IMR-90 (cell line): ENCODE data around the gene CACNA2D3. TPM values are rescaled to one million over a fixed set of nuclear protein-coding genes. Genes with fewer than 3 reads are reported as not detected.

Source experiments
- ATAC-seq: fragments of 200-7000 bp; cut with Tn5 transposase; 2 replicates; pipeline ENCODE4 v1.9.1; 2020; ENCODE audit warnings: low read depth, mild to moderate bottlenecking, moderate library complexity
- BruUV-seq: library from RNA; stranded (reverse); fragments of 400-500 nt; replicated peaks from 2 replicates; lab custom pipeline; 2021; lab: Mats Ljungman, UMichigan
- CTCF ChIA-PET: fragments of 300-600 bp; formaldehyde crosslinking; extraction: SDS; loops from one replicate; lab custom pipeline; 2021; ENCODE audit warnings: antibody characterized with exemption; lab: Yijun Ruan, JAX
- POLR2A ChIA-PET: fragments of 300-600 bp; sonication (Branson Sonifier 250); formaldehyde crosslinking; loops from one replicate; lab custom pipeline; 2022; ENCODE audit warnings: antibody characterized with exemption; ENCODE audit not compliant: unreplicated experiment; lab: Charles Lee
- DNase-seq: peaks from one replicate; pipeline ENCODE4 v3.0.0; 2013
- H2AFZ ChIP-seq: replicated peaks from 2 replicates; pipeline ENCODE3; 2013; ENCODE audit warnings: low read length, mild to moderate bottlenecking; ENCODE audit not compliant: poor library complexity
- H2AK5ac ChIP-seq: 2 replicates; pipeline ENCODE4 v1.6.1; 2013; ENCODE audit warnings: low read depth, low read length, inconsistent platforms
- H2AK9ac ChIP-seq: replicated peaks from 2 replicates; pipeline ENCODE3; 2013; ENCODE audit warnings: mild to moderate bottlenecking, low read depth, low read length, moderate library complexity; ENCODE audit not compliant: poor library complexity
- H2BK120ac ChIP-seq: 2 replicates; pipeline ENCODE4 v1.6.1; 2013; ENCODE audit warnings: low read depth, low read length, inconsistent platforms
- H2BK15ac ChIP-seq: 3 replicates; pipeline ENCODE4 v1.6.1; 2013; ENCODE audit warnings: low read depth, low read length, inconsistent platforms
- H2BK20ac ChIP-seq: 2 replicates; pipeline ENCODE4 v1.6.1; 2013; ENCODE audit warnings: low read depth, mild to moderate bottlenecking, inconsistent platforms, low read length, moderate library complexity
- H2BK5ac ChIP-seq: 2 replicates; pipeline ENCODE4 v1.6.1; 2013; ENCODE audit warnings: mild to moderate bottlenecking, low read depth, low read length, inconsistent platforms; ENCODE audit not compliant: poor library complexity, severe bottlenecking
- H3K14ac ChIP-seq: replicated peaks from 2 replicates; pipeline ENCODE4 v1.6.1; 2013; ENCODE audit warnings: low read depth, low read length, inconsistent platforms
- H3K18ac ChIP-seq: 2 replicates; pipeline ENCODE4 v1.6.1; 2013; ENCODE audit warnings: low read depth, low read length, control low read depth
- H3K23ac ChIP-seq: 2 replicates; pipeline ENCODE4 v1.6.1; 2013; ENCODE audit warnings: low read depth, low read length, inconsistent platforms
- H3K27ac ChIP-seq: 2 replicates; pipeline ENCODE4 v1.5.1; 2013; ENCODE audit warnings: mild to moderate bottlenecking, control low read depth, low read length; ENCODE audit not compliant: insufficient read depth
- H3K27me3 ChIP-seq: 2 replicates; pipeline ENCODE4 v1.6.1; 2013; ENCODE audit warnings: low read length; ENCODE audit not compliant: control insufficient read depth, insufficient read depth
- H3K36me3 ChIP-seq: 2 replicates; pipeline ENCODE4 v1.6.1; 2013; ENCODE audit warnings: low read length, mixed read lengths; ENCODE audit not compliant: control insufficient read depth, insufficient read depth
- H3K4ac ChIP-seq: 2 replicates; pipeline ENCODE4 v1.6.1; 2013; ENCODE audit warnings: low read depth, low read length, inconsistent platforms
- H3K4me1 ChIP-seq: 2 replicates; pipeline ENCODE4 v1.6.1; 2013; ENCODE audit warnings: low read length, mixed read lengths; ENCODE audit not compliant: control insufficient read depth, insufficient read depth
- H3K4me2 ChIP-seq: 2 replicates; pipeline ENCODE4 v1.6.1; 2013; ENCODE audit warnings: low read depth, mild to moderate bottlenecking, control low read depth, low read length, moderate library complexity
- H3K4me3 ChIP-seq: 2 replicates; pipeline ENCODE4 v1.5.1; 2013; ENCODE audit warnings: low read depth, mild to moderate bottlenecking, control low read depth, low read length, moderate library complexity; ENCODE audit not compliant: insufficient read depth
- H3K56ac ChIP-seq: 2 replicates; pipeline ENCODE4 v1.6.1; 2013; ENCODE audit warnings: low read length, inconsistent platforms; ENCODE audit not compliant: insufficient read depth; ENCODE audit errors: extremely low read depth
- H3K79me1 ChIP-seq, 2 experiments: 2 replicates each; pipeline ENCODE4 v1.6.1; 2013; ENCODE audit warnings: low read length in 2 of 2, inconsistent platforms in 1 of 2, low read depth in 1 of 2
- H3K9ac ChIP-seq: 2 replicates; pipeline ENCODE4 v1.6.1; 2013; ENCODE audit warnings: low read depth, low read length, control low read depth
- H3K9me1 ChIP-seq: 2 replicates; pipeline ENCODE4 v1.6.1; 2013; ENCODE audit warnings: low read length, inconsistent platforms; ENCODE audit not compliant: insufficient read depth
- H3K9me3 ChIP-seq: 2 replicates; pipeline ENCODE4 v1.6.1; 2013; ENCODE audit warnings: low read length; ENCODE audit not compliant: control insufficient read depth, insufficient read depth
- H4K20me1 ChIP-seq: 2 replicates; pipeline ENCODE4 v1.6.1; 2013; ENCODE audit warnings: low read length, inconsistent platforms; ENCODE audit not compliant: insufficient read depth
- H4K5ac ChIP-seq: 2 replicates; pipeline ENCODE4 v1.6.1; 2013; ENCODE audit warnings: mild to moderate bottlenecking, low read depth, low read length, control low read depth
- H4K8ac ChIP-seq, 2 experiments: 2 replicates each; pipeline ENCODE4 v1.6.1; 2013; ENCODE audit warnings: low read depth in 2 of 2, low read length in 2 of 2, control low read depth in 1 of 2, inconsistent platforms in 1 of 2
- H4K91ac ChIP-seq: 2 replicates; pipeline ENCODE4 v1.6.1; 2013; ENCODE audit warnings: low read depth, low read length, inconsistent platforms; ENCODE audit not compliant: insufficient read depth
- BHLHE40 ChIP-seq: fragments of 150-350 bp; IDR thresholded peaks from 2 replicates; pipeline ENCODE4 v1.6.1; 2016; ENCODE audit warnings: mild to moderate bottlenecking, low read depth, low read length
- MXI1 ChIP-seq: IDR thresholded peaks from 2 replicates; pipeline ENCODE4 v1.6.1; 2012; ENCODE audit warnings: low read depth, mild to moderate bottlenecking, low read length, moderate library complexity, borderline replicate concordance
- RAD21 ChIP-seq: IDR thresholded peaks from 2 replicates; pipeline ENCODE4 v1.6.1; 2012; ENCODE audit warnings: low read length, improper control_type of control experiment
- RCOR1 ChIP-seq: IDR thresholded peaks from 2 replicates; pipeline ENCODE4 v1.6.1; 2012; ENCODE audit warnings: mild to moderate bottlenecking, low read length, improper control_type of control experiment; ENCODE audit not compliant: insufficient replicate concordance
- RFX5 ChIP-seq: IDR thresholded peaks from 2 replicates; pipeline ENCODE4 v1.8.0; 2012; ENCODE audit warnings: low read depth, mild to moderate bottlenecking, low read length, moderate library complexity
- WGBS, 2 experiments: methylation state at CpG; one replicate each; pipeline versions ENCODE4 v1.1.5 to v1.1.7; 2013; ENCODE audit warnings: missing lambda C conversion rate in 2 of 2; ENCODE audit not compliant: insufficient read length in 1 of 2; ENCODE audit errors: extremely low coverage in 2 of 2; 5-methylcytosine and 5-hydroxymethylcytosine counted together
- dilution Hi-C: fragments of 300-500 bp; cut with HindIII; formaldehyde crosslinking; loops from one replicate; pipeline ENCODE4 v1.14.3; 2018; ENCODE audit warnings: low sequenced_read_pairs; ENCODE audit not compliant: unreplicated experiment
- in situ Hi-C: fragments of 300-500 bp; cut with MboI; formaldehyde crosslinking; loops from 3 replicates; pipeline ENCODE4 v1.14.3; 2019; ENCODE audit warnings: low sequenced_read_pairs, inconsistent platforms, mixed read lengths
- intact Hi-C: fragments of 100-400 bp; cut with micrococcal nuclease; formaldehyde crosslinking; loops from 2 replicates; pipeline ENCODE4 v1.10.0; 2022
- polyA plus RNA-seq, 3 experiments: library from polyadenylated mRNA; depleted of rRNA; stranded (reverse); fragments of >200 nt; gene quantifications; 2 replicates each; pipeline ENCODE4 v1.2.3, GENCODE V29; 2012; ENCODE audit warnings: low replicate concordance in 1 of 3
- total RNA-seq: library from RNA; depleted of rRNA; stranded (reverse); fragments of >200 nt; gene quantifications from 2 replicates; pipeline ENCODE4 v1.2.3, GENCODE V29; 2012

CACNA2D3 gene
- total and polyA plus RNA-seq, 2 of the 4 experiments (the other 2 are of a cell fraction): 0.36 to 0.41 TPM

GRCh38 chr3:54518011-54518675 lies 395.8 kb downstream of the CACNA2D3 start:
- no peak for DNase-seq
- Histone ChIP-seq H4K20me1 (no peaks in the 10 kb centered on the region), H2BK15ac (no peak overlapping the region), H3K18ac (no peak overlapping the region), H3K36me3 (no peaks in the 10 kb centered on the region), H3K27ac (no peak overlapping the region), H2AFZ (no peak overlapping the region), H3K56ac (no peak overlapping the region), H3K27me3 (no peaks in the 10 kb centered on the region), H3K4ac (no peak overlapping the region), H4K8ac (no peak overlapping the region), H2BK5ac (no peak overlapping the region), H4K5ac (no peak overlapping the region), H3K14ac (no peak overlapping the region), H3K79me1 (no peaks in the 10 kb centered on the region), H2BK20ac (no peak overlapping the region), H3K4me2 (no peak overlapping the region), H4K91ac (no peak overlapping the region), H2AK5ac (no peak overlapping the region), H3K9me3 (peaks cover 6% of the 10 kb centered on the region), H3K23ac (no peak overlapping the region), H3K4me3 (no peak overlapping the region), H3K9me1 (no peaks in the 10 kb centered on the region), H2AK9ac (no peak overlapping the region), H3K4me1 (no peaks in the 10 kb centered on the region), H2BK120ac (no peak overlapping the region), H3K9ac (no peak overlapping the region)
- dilution Hi-C loops (no loop called here), in situ Hi-C loops (no loop called here), intact Hi-C loops (no loop called here)
- POLR2A ChIA-PET: no interaction called here
- 39% methylated on average over 2 of the region's 8 CpGs; no CpG with 5 or more reads in 1 of the 2 experiments for WGBS, 2 experiments
- BruUV-seq: no TSS peak
- ATAC-seq: no peak
- CTCF ChIA-PET: no interaction called here
- no peak for TF ChIP-seq BHLHE40
- no peak for TF ChIP-seq MXI1
- no peak for TF ChIP-seq RAD21
- no peak for TF ChIP-seq RFX5
- no peak for TF ChIP-seq RCOR1
